ENCODE measurements around the gene PPP1CB.

DNA sequence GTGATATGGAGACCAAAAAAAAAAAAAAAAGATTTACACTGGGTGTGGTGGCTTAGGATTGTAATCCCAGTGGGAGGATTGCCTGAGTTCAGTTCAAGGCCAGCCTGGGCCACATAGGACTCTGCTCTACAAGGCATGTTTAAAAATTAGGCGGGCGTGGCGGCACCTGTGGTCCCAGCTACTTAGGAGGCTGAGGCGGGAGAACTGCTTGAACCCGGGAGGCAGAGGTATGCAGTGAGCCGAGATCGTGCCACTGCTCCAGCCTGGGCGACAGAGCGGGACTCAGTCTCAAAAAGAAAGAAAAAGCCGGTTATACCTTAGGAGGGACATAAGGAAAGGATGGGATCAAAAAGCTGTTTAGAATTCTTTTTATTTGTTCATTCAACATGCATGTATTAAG, 58.3 kb downstream of the PPP1CB start:
- TF ChIP-seq, protein P1, sequence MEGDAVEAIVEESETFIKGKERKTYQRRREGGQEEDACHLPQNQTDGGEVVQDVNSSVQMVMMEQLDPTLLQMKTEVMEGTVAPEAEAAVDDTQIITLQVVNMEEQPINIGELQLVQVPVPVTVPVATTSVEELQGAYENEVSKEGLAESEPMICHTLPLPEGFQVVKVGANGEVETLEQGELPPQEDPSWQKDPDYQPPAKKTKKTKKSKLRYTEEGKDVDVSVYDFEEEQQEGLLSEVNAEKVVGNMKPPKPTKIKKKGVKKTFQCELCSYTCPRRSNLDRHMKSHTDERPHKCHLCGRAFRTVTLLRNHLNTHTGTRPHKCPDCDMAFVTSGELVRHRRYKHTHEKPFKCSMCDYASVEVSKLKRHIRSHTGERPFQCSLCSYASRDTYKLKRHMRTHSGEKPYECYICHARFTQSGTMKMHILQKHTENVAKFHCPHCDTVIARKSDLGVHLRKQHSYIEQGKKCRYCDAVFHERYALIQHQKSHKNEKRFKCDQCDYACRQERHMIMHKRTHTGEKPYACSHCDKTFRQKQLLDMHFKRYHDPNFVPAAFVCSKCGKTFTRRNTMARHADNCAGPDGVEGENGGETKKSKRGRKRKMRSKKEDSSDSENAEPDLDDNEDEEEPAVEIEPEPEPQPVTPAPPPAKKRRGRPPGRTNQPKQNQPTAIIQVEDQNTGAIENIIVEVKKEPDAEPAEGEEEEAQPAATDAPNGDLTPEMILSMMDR (IDR thresholded peaks at IDR 0.05) = no peak
- no peak for TF ChIP-seq POLR2A (IDR thresholded peaks at IDR 0.05)
- TF ChIP-seq EP300 (IDR thresholded peaks at IDR 0.05) = no peak
- no peak for TF ChIP-seq POLR2AphosphoS5 (IDR thresholded peaks at IDR 0.05)
